HepG2 (cell line): ENCODE data around the gene CARHSP1. TPM values are rescaled to one million over a fixed set of nuclear protein-coding genes. Genes with fewer than 3 reads are reported as not detected.

Experiments used
- CBX1 ChIP-seq: IDR thresholded peaks from one replicate; pipeline ENCODE4 v1.6.1; 2016; ENCODE audit warnings: antibody characterized with exemption, low read depth
- FOSL2 ChIP-seq: sonication (generic); formaldehyde crosslinking; IDR thresholded peaks from 2 replicates; pipeline ENCODE4 v1.4.0; 2020; ENCODE audit warnings: missing genetic modification reagents
- IKZF4 ChIP-seq: sonication (generic); formaldehyde crosslinking; IDR thresholded peaks from 2 replicates; pipeline ENCODE4 v1.5.1; 2020; ENCODE audit warnings: borderline replicate concordance, mild to moderate bottlenecking, low read depth, missing genetic modification reagents; ENCODE audit errors: not compliant biosample characterization
- KAT7 ChIP-seq: IDR thresholded peaks from 2 replicates; pipeline ENCODE4 v1.6.1; 2018; ENCODE audit warnings: borderline replicate concordance, missing compliant biosample characterization
- NBN ChIP-seq: fragments of 450-650 bp; conservative IDR thresholded peaks from 2 replicates; pipeline ENCODE4 v1.6.1; 2017
- PAX8 ChIP-seq: sonication (generic); formaldehyde crosslinking; IDR thresholded peaks from 2 replicates; pipeline ENCODE4 v1.8.0; 2022; ENCODE audit warnings: mild to moderate bottlenecking, missing genetic modification reagents, borderline replicate concordance
- SETDB1 ChIP-seq: sonication (generic); formaldehyde crosslinking; IDR thresholded peaks from 2 replicates; pipeline ENCODE4 v1.5.1; 2020; ENCODE audit warnings: missing genetic modification reagents, mild to moderate bottlenecking, borderline replicate concordance
- TGIF2 ChIP-seq: IDR thresholded peaks from 2 replicates; pipeline ENCODE4 v1.6.1; 2016; ENCODE audit warnings: control low read depth, missing compliant biosample characterization
- THYN1 ChIP-seq: sonication (generic); formaldehyde crosslinking; IDR thresholded peaks from 2 replicates; pipeline ENCODE4 v1.8.1; 2023; ENCODE audit warnings: low read depth, mild to moderate bottlenecking, moderate library complexity, missing genetic modification reagents, borderline replicate concordance
- XBP1 ChIP-seq: sonication (generic); formaldehyde crosslinking; IDR thresholded peaks from 2 replicates; pipeline ENCODE4 v1.5.0; 2020; ENCODE audit warnings: missing genetic modification reagents
- ZC3H4 ChIP-seq: sonication (generic); formaldehyde crosslinking; IDR thresholded peaks from 2 replicates; pipeline ENCODE4 v1.4.0; 2020; ENCODE audit warnings: missing genetic modification reagents, borderline replicate concordance
- ZFP36L2 ChIP-seq: sonication (generic); formaldehyde crosslinking; IDR thresholded peaks from 2 replicates; pipeline ENCODE4 v1.4.0; 2020; ENCODE audit warnings: missing genetic modification reagents
- ZFX ChIP-seq: sonication (generic); formaldehyde crosslinking; IDR thresholded peaks from 2 replicates; pipeline ENCODE4 v1.4.0; 2020; ENCODE audit warnings: mild to moderate bottlenecking, low read depth, missing genetic modification reagents, moderate library complexity
- ZNF234 ChIP-seq: sonication (generic); formaldehyde crosslinking; conservative IDR thresholded peaks from 2 replicates; pipeline ENCODE4 v1.5.1; 2020; ENCODE audit warnings: mild to moderate bottlenecking, missing genetic modification reagents
- ZNF331 ChIP-seq: sonication (generic); formaldehyde crosslinking; IDR thresholded peaks from 2 replicates; pipeline ENCODE4 v1.4.0; 2020; ENCODE audit warnings: missing genetic modification reagents
- ZNF557 ChIP-seq: sonication (generic); formaldehyde crosslinking; IDR thresholded peaks from 2 replicates; pipeline ENCODE4 v1.4.0; 2020; ENCODE audit warnings: missing genetic modification reagents
- ZNF670 ChIP-seq: sonication (generic); formaldehyde crosslinking; IDR thresholded peaks from 2 replicates; pipeline ENCODE4 v1.8.0; 2022; ENCODE audit warnings: mild to moderate bottlenecking, missing genetic modification reagents, borderline replicate concordance
- ZNF703 ChIP-seq: sonication (generic); formaldehyde crosslinking; IDR thresholded peaks from 2 replicates; pipeline ENCODE4 v1.5.1; 2020; ENCODE audit warnings: missing genetic modification reagents, mild to moderate bottlenecking, moderate library complexity, borderline replicate concordance
- ZNF709 ChIP-seq: sonication (generic); formaldehyde crosslinking; IDR thresholded peaks from 2 replicates; pipeline ENCODE4 v1.5.0; 2020; ENCODE audit warnings: mild to moderate bottlenecking, missing genetic modification reagents
- ZNF772 ChIP-seq: sonication (generic); formaldehyde crosslinking; IDR thresholded peaks from 2 replicates; pipeline ENCODE4 v1.5.0; 2020; ENCODE audit warnings: mild to moderate bottlenecking, missing genetic modification reagents
- ZNF777 ChIP-seq: sonication (generic); formaldehyde crosslinking; IDR thresholded peaks from 2 replicates; pipeline ENCODE4 v1.4.0; 2020; ENCODE audit warnings: missing genetic modification reagents
- polyA plus RNA-seq, 8 experiments: library from polyadenylated mRNA; depleted of rRNA in 3 of 8; stranded (reverse) in 7 of 8; unstranded in 1 of 8; fragments of >200 nt; fragmentation: Illumina TruSeq in 4 of 8; extraction: Trizol in 4 of 8; gene quantifications; 2 replicates each; pipeline versions ENCODE4 v1.2.1 to v1.2.3, GENCODE V29; 2011 to 2016; ENCODE audit warnings: low read depth in 4 of 8, missing spikeins in 1 of 8, mixed read lengths in 1 of 8; ENCODE audit not compliant: insufficient read depth in 1 of 8
- total RNA-seq, 5 experiments: library from RNA; depleted of rRNA; stranded (reverse); fragments of >200 nt; fragmentation: Illumina TruSeq; extraction: Trizol; gene quantifications; 2 replicates each; pipeline ENCODE4 v1.2.3, GENCODE V29; 2016; ENCODE audit warnings: low read depth in 1 of 5
- TF ChIP-seq, protein P1 (sequence below): sonication (generic); formaldehyde crosslinking; IDR thresholded peaks from 2 replicates; pipeline ENCODE4 v1.4.0; 2020; ENCODE audit warnings: missing genetic modification reagents
- TF ChIP-seq, protein P2 (sequence below): sonication (generic); formaldehyde crosslinking; IDR thresholded peaks from 2 replicates; pipeline ENCODE4 v1.4.0; 2020; ENCODE audit warnings: mild to moderate bottlenecking, missing genetic modification reagents
- TF ChIP-seq, protein P3 (sequence below): sonication (generic); formaldehyde crosslinking; IDR thresholded peaks from 2 replicates; pipeline ENCODE4 v1.5.1; 2020; ENCODE audit warnings: mild to moderate bottlenecking, missing genetic modification reagents, borderline replicate concordance
- TF ChIP-seq, protein P4 (sequence below), 2 experiments: sonication (generic) in 1 of 2; formaldehyde crosslinking in 1 of 2; IDR thresholded peaks; 2 replicates each; pipeline versions ENCODE4 v1.5.1 to v1.6.1; 2011 to 2020; ENCODE audit warnings: borderline replicate concordance in 1 of 2, low read depth in 1 of 2, low read length in 1 of 2, mild to moderate bottlenecking in 1 of 2, missing genetic modification reagents in 1 of 2, moderate library complexity in 1 of 2

The CARHSP1 gene
- total and polyA plus RNA-seq, 2 of the 13 experiments (the other 11 are each of a cell fraction or from before 2014, with no cell fraction given), result 173 to 345 TPM

DNA sequence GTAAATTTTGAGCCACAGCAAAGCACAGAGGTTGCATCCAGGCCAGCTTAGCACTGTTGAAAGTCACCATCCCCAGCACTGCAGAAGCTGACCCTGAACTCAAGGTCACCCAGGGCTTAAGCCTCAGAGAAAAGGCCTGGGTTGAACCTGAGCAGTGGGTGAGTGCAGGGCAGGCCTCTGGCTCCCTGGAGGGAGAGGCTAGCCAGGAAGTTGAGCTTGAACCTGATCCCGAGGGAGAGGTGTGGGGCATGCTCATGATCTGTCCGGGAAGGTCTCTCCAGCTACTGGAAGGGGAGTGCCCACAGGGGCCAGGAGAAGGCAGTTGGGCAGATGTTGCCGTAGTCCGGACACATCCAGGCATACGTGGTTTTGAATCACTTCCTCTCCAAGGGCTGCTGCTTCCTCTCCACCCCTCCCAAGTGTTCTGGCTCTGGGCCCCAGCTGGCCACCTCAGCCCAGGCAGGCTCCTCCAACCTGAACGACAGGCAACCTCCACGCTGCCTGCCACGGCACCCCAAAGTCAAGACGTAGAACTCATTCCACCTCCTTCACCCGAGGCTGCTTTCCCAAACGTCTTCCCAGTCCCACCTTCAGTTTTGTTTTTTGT lies 18.4 kb downstream of the CARHSP1 start (continued):
- TF ChIP-seq, protein P1, sequence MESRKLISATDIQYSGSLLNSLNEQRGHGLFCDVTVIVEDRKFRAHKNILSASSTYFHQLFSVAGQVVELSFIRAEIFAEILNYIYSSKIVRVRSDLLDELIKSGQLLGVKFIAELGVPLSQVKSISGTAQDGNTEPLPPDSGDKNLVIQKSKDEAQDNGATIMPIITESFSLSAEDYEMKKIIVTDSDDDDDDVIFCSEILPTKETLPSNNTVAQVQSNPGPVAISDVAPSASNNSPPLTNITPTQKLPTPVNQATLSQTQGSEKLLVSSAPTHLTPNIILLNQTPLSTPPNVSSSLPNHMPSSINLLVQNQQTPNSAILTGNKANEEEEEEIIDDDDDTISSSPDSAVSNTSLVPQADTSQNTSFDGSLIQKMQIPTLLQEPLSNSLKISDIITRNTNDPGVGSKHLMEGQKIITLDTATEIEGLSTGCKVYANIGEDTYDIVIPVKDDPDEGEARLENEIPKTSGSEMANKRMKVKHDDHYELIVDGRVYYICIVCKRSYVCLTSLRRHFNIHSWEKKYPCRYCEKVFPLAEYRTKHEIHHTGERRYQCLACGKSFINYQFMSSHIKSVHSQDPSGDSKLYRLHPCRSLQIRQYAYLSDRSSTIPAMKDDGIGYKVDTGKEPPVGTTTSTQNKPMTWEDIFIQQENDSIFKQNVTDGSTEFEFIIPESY (CRISPR knock-in tag), result peak; percentile 48
- TF ChIP-seq IKZF4 (CRISPR knock-in tag) (peak; percentile 96), ZFP36L2 (CRISPR knock-in tag) (0 out of 2 replicates have a peak, but pooled peaks have one; percentile 78), ZNF777 (CRISPR knock-in tag) (no peak; the same call in 1 of the 2 replicates), THYN1 (CRISPR knock-in tag) (peak; percentile 94; the same call in 1 of the 2 replicates), ZNF709 (CRISPR knock-in tag) (no peak; the same call in 1 of the 2 replicates), NBN (no peak), ZNF557 (CRISPR knock-in tag) (peak; percentile 18; the same call in 1 of the 2 replicates), ZNF331 (peak; percentile 95), ZFX (CRISPR knock-in tag) (peak; percentile 95), FOSL2 (CRISPR knock-in tag) (peak; percentile 71), KAT7 (0 out of 2 replicates have a peak, but pooled peaks have one; percentile 46), XBP1 (CRISPR knock-in tag) (no peak), ZNF703 (CRISPR knock-in tag) (no peak), CBX1 (no peak), PAX8 (CRISPR knock-in tag) (0 out of 2 replicates have a peak, but pooled peaks have one; percentile 28), SETDB1 (CRISPR knock-in tag) (no peak), ZNF670 (no peak), ZNF234 (CRISPR knock-in tag) (no peak), TGIF2 (CRISPR knock-in tag) (0 out of 2 replicates have a peak, but pooled peaks have one; percentile 34), ZC3H4 (CRISPR knock-in tag) (peak; percentile 50), ZNF772 (CRISPR knock-in tag) (peak; percentile 96)
- TF ChIP-seq, protein P2, sequence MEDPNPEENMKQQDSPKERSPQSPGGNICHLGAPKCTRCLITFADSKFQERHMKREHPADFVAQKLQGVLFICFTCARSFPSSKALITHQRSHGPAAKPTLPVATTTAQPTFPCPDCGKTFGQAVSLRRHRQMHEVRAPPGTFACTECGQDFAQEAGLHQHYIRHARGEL (CRISPR knock-in tag), result no peak
- TF ChIP-seq, protein P3, sequence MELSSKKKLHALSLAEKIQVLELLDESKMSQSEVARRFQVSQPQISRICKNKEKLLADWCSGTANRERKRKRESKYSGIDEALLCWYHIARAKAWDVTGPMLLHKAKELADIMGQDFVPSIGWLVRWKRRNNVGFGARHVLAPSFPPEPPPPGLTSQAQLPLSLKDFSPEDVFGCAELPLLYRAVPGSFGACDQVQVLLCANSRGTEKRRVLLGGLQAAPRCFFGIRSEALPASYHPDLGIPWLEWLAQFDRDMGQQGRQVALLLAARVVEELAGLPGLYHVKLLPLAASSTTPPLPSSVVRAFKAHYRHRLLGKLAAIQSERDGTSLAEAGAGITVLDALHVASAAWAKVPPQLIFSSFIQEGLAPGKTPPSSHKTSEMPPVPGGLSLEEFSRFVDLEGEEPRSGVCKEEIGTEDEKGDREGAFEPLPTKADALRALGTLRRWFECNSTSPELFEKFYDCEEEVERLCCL (CRISPR knock-in tag), result no peak
- TF ChIP-seq, protein P4, sequence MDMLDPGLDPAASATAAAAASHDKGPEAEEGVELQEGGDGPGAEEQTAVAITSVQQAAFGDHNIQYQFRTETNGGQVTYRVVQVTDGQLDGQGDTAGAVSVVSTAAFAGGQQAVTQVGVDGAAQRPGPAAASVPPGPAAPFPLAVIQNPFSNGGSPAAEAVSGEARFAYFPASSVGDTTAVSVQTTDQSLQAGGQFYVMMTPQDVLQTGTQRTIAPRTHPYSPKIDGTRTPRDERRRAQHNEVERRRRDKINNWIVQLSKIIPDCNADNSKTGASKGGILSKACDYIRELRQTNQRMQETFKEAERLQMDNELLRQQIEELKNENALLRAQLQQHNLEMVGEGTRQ (IDR thresholded peaks at IDR 0.05; ENCODE audit: low read depth, low read length), result no peak; the same call in 1 of the 2 replicates
- TF ChIP-seq, protein P4 (CRISPR knock-in tag; IDR thresholded peaks at IDR 0.05; ENCODE audit: borderline replicate concordance), result no peak
